Fibroblast of peridontal ligament (primary cell): ENCODE measurements around the gene AGTR1.
"Not testable (repeated sequence)": the region's sequence is repeated elsewhere in the genome, so short reads cannot be mapped to it uniquely, and the experiment has no call there.

Experiments
- DNase-seq: peaks from one replicate; pipeline ENCODE4 v3.0.0-alpha.2; 2010; ENCODE audit errors: extremely low read depth

The AGTR1 gene

DNA sequence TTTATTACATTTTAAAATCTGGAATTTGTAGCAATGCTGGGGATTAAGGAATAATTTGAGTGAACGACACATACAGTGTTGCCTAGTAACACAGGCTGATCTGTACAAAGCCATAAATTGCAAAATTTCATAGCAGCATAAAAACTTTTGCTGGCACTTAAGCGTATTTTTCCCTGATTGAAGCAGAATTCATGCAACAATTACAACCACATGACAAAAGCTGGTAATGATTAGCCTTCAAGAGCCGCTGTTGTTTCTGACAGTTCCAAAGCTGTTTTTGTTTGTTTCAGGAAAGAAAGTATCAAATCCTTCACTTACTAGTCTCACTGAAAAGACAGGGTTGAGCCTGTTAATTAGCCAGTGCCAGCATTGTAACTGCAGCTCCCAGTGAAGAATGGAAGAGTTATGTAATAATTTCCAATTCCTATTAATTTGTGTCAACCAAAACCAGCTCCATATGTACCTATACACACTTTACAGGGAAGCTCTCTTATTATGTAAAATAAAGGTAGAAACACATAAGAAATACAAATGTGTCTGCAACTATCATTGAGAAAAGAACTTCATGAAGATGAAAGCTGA lies 60.7 kb downstream of the AGTR1 start:
- peak; percentile 40 for DNase-seq

DNA sequence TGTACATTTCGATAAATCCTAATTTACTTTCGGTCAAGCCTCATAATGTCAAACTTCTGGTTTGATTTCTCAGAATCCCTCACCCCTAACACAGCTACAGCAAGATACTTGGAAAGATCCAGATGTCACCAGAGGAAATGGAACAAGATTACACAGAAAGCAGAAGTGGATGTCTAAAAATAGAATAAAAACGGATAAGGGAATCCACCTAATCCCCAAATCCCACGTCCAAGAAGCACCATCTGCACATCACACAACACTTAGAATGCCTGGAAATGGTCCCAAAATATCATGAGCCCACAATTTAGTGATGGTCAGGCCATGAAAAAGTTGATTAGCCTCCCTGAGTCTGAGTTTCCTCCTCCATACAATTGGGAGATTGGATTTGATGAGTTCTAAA lies 61.7 kb downstream of the AGTR1 start:
- DNase-seq: no peak

GRCh38 chr3:148763156-148763680 lies 65.5 kb downstream of the AGTR1 start:
- no peak for DNase-seq

DNA sequence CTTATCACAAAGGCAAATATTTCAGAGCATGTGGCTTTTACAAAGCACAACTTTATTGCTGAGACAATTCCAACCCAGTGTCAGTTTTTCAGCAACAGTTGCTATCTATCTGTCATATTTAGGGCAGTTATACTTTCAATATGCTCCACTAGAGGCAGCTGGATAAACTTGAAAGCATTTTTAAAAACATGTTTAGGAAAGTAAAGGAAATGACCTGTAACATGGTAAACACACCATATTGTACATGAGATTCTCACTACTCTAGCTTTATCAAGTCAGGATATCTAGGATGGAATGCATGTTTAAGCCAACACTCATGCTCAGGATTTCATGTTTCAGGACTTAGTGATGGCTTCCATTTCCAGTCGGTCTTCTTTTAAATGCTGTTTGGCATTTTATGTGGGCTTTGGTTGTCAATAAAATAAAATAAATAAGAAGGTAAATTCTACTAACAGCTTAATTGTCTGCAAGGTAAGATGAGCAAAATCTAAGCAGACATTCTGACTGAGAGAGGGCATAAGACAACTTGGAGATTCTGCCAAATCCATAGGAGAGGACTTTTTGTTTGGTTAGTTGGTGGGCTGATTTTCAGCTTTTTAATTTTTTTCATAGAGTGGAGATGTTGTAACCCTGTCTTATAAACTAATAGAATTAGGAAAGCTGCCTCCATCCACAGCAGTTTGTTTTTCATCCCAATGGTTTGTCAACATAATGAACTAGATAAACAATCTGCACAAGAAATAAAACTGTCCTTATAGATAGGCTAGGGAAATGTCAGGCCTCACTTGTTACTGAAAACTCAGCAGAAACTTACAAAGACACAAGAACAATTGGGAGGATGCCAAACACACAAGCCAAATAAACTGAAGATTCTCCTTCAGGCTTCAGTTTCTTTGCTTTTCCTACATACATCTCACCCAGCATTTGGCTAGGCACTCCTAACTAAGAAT lies 66.6 kb downstream of the AGTR1 start:
- DNase-seq: no peak

GRCh38 chr3:148772361-148772760 lies 74.7 kb downstream of the AGTR1 start:
- no peak for DNase-seq

GRCh38 chr3:148772835-148773234 lies 75.1 kb downstream of the AGTR1 start:
- no peak for DNase-seq

- no peak for DNase-seq
Measured at GRCh38 chr3:148773805-148774204, 76.1 kb downstream of the AGTR1 start.

GRCh38 chr3:148778926-148779325 lies 81.2 kb downstream of the AGTR1 start:
- no peak for DNase-seq

DNA sequence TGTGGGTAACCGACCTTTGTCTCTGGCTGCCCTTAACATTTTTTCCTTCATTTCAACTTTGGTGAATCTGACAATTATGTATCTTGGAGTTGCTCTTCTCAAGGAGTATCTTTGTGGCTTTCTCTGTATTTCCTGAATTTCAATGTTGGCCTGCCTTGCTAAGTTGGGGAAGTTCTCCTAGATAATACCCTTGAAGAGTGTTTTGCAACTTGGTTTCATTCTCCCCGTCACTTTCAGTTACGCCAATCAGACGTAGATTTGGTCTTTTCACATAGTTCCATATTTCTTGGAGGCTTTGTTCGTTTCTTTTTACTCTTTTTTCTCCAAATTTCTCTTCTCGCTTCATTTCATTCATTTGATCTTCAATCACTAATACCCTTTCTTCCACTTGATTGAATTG lies 87.3 kb downstream of the AGTR1 start:
- DNase-seq: not testable (repeated sequence)

DNA sequence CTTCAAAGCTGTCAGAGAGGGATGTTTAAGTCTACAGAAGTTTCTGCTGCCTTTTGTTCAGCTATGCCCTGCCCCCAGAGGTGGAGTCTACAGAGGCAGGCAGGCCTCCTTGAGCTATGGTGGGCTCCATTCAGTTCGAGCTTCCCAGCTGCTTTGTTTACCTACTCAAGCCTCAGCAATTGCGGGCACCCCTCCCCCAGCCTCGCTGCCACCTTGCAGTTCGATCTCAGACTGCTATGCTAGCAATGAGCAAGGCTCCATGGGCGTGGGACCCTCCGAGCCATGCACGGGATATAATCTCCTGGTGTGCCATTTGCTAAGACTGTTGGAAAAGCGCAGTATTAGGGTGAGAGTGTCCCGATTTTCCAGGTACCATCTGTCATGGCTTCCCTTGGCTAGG lies 88.5 kb downstream of the AGTR1 start:
- not testable (repeated sequence) for DNase-seq

DNA sequence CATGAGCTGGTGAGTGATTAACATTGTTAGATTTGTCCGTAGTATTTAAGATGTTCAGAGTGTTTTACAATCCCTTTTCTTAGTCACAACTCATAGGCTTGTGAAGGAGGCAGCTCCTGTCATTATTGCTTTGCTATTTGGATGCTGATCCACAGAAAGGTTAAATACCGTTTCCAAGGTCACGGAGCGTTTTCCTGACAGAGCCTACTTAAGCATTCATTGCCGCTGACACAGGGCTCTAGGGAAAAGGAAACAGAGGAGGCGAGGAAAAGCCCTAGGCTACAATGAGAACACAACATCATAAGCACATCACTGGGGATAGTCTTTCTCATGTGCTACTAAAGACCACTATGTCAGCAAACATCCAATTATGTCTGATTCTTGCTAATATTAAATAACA lies 91.4 kb downstream of the AGTR1 start:
- peak; percentile 77 for DNase-seq

DNA sequence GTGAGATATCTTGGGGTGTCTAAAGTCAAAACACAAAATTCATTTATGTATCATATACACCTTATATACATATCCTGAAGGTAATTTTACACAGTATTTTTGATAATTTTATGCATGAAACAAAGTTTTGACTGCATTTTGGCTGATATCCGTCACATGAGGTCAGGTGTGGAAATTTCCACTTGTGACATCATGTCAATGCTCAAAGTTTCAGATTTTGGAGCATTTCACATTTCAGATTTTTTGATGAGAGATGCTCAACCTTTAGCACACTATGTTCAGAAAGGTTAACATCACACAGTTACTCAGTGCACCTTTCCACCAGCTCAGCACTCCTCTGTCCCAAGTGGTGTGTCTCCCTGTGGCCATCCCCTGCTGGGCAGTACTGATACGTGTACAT lies 92.2 kb downstream of the AGTR1 start:
- no peak for DNase-seq

GRCh38 chr3:148790370-148790769 lies 92.7 kb downstream of the AGTR1 start:
- no peak for DNase-seq

DNA sequence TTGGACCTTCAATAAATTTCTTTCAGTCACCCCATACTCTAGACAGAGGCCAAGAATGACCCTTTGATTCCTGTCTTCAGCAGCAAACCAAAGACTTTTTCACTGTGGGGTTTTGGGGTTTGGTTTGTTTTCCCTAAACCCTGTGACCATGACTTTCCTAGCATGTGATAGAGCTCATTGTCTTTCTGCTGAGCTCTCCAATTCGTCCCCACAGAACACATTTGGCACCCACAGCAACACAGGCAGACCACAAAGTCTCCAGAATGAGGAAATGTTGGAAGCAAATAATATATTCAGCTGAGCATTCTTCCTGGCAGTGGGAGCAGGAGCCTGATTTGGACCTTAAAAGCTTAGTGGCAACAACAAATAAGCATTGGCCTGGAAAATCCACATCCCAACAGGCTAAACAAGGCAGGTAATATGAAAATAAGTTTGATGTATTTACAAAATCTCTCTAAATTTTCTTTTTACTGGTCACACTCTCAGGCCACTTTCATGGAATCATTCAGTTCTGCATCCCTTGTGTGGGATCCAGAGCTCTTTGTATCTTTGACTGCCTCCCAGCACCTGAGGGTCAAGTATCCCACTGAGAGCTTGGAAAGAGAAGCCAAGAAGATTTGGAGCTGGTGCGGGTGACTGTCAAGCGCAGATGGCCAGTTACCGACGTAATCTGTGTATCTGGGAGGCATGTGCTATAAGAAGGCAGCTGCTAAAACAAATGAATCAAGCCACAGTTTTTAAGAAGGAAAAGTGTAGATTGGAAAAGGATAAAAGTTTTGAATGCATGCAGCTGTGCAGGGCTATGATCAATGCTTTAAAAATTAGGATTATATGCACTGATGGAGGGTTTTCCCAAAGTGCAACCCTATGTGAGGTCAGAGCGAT lies 93.4 kb downstream of the AGTR1 start:
- peak; percentile 79 for DNase-seq

- DNase-seq: no peak
Measured at GRCh38 chr3:148791920-148792319, 94.2 kb downstream of the AGTR1 start.

DNA sequence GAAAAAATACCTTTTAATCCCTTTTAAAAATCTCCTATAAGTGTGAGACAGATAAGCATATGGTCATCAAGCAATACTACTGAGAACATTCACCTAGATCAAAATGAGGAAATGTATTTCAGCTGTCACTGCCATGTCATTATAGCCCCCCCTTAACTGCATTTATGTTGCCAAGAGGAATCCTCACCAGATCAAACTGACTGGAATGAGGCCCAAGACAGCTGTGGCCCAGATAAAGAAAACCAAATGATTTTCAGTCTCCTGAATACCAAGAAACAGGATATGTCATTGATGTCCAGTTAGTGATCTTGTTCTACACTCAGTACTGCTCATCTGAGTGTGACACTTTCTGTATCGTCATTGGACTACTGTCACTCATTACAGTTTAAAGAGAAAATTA lies 94.8 kb downstream of the AGTR1 start:
- DNase-seq: no peak
